Activated T-cell treated with anti-CD3 and anti-CD28 coated beads, Interleukin-2, amount 50 U/mL, for 72 hours (primary cell): ENCODE measurements around the gene LRRN2. TPM values are rescaled to one million over a fixed set of nuclear protein-coding genes. Genes with fewer than 3 reads are reported as not detected.
"Not testable (repeated sequence)": the region's sequence is repeated elsewhere in the genome, so short reads cannot be mapped to it uniquely, and the experiment has no call there.

Experiments
- ATAC-seq, 2 donors: fragments of 150-1000 bp; cut with Tn5 transposase; replicated peaks in 1 of 2; 2 replicates each; pipeline ENCODE4 v1.10.0; 2021; ENCODE audit warnings: moderate library complexity in 2 of 2, mild to moderate bottlenecking in 1 of 2
- DNase-seq, 2 donors: peaks; one replicate each; pipeline ENCODE4 v3.0.0; 2021 to 2022; ENCODE audit warnings: mixed read lengths in 1 of 2
- H3K27ac Mint-ChIP-seq: one replicate; pipeline ENCODE4 v1.8.0; 2022; ENCODE audit warnings: mild to moderate bottlenecking, moderate library complexity, mixed read lengths
- H3K27me3 Mint-ChIP-seq: one replicate; pipeline ENCODE4 v1.8.0; 2022; ENCODE audit warnings: low read depth, mixed read lengths
- H3K36me3 Mint-ChIP-seq, 2 donors: one replicate each; pipeline ENCODE4 v1.8.0; 2022; ENCODE audit warnings: mixed read lengths in 2 of 2, mild to moderate bottlenecking in 1 of 2; ENCODE audit not compliant: insufficient read depth in 2 of 2
- H3K4me1 Mint-ChIP-seq: one replicate; pipeline ENCODE4 v1.8.0; 2022; ENCODE audit warnings: low read depth, mixed read lengths
- H3K4me3 Mint-ChIP-seq, 2 donors: one replicate each; pipeline ENCODE4 v1.8.0; 2022; ENCODE audit warnings: mild to moderate bottlenecking in 2 of 2, mixed read lengths in 2 of 2, moderate library complexity in 2 of 2
- H3K9me3 Mint-ChIP-seq, 2 donors: one replicate each; pipeline ENCODE4 v1.8.0; 2022; ENCODE audit warnings: mixed read lengths in 2 of 2
- total RNA-seq, 2 donors: library from RNA; stranded (reverse); gene quantifications; one replicate each; pipeline ENCODE4 v1.2.3, GENCODE V29; 2022

Gene LRRN2
- not detected for total RNA-seq

GRCh38 chr1:204685236-204686006, at the start of gene LRRN2:
TSS of gene LRRN2 (minus strand) at chr1:204685738. CDS start at chr1:204619992, 65,746 bp downstream.
- Mint-ChIP-seq H3K9me3 (no peaks in the 10 kb centered on the region), H3K27me3 (peaks cover 54% of the 10 kb centered on the region), H3K36me3 (no peaks in the 10 kb centered on the region), H3K27ac (no peak within 1 kb of the TSS), H3K4me3 (peak within 1 kb of the TSS; percentile 69 to 87), H3K4me1 (peaks cover 12% of the 10 kb centered on the region)
- no peak for DNase-seq
- peak; percentile 43 to 52 for ATAC-seq

GRCh38 chr1:204735042-204735441, 49.5 kb upstream of the LRRN2 start:
- DNase-seq = no peak
- no peaks in the 10 kb centered on the region for H3K4me1 Mint-ChIP-seq
- H3K27me3 Mint-ChIP-seq = peaks cover 18% of the 10 kb centered on the region
- H3K9me3 Mint-ChIP-seq = peaks cover 4% of the 10 kb centered on the region in 2 donors
- H3K36me3 Mint-ChIP-seq = peaks cover 0 to 2% of the 10 kb centered on the region in 2 donors
- H3K4me3 Mint-ChIP-seq = no peak overlapping the region
- no peak for ATAC-seq
- no peak overlapping the region for H3K27ac Mint-ChIP-seq

GRCh38 chr1:204733869-204734596, 48.5 kb upstream of the LRRN2 start:
- peaks cover 18% of the 10 kb centered on the region for H3K27me3 Mint-ChIP-seq
- no peak overlapping the region for H3K4me3 Mint-ChIP-seq
- DNase-seq = no peak
- H3K27ac Mint-ChIP-seq = no peak overlapping the region
- no peaks in the 10 kb centered on the region for H3K4me1 Mint-ChIP-seq
- peaks cover 0 to 2% of the 10 kb centered on the region in 2 donors for H3K36me3 Mint-ChIP-seq
- no peak for ATAC-seq
- peaks cover 4% of the 10 kb centered on the region in 2 donors for H3K9me3 Mint-ChIP-seq

- no peak overlapping the region for H3K27ac Mint-ChIP-seq
- ATAC-seq = no peak
Measured at GRCh38 chr1:204733289-204733688, 47.8 kb upstream of the LRRN2 start.

GRCh38 chr1:204731985-204732575, 46.5 kb upstream of the LRRN2 start:
- Mint-ChIP-seq H3K27me3 (peaks cover 18% of the 10 kb centered on the region), H3K4me3 (no peak overlapping the region), H3K4me1 (no peaks in the 10 kb centered on the region), H3K36me3 (no peaks in the 10 kb centered on the region), H3K9me3 (peaks cover 0 to 4% of the 10 kb centered on the region in 2 donors), H3K27ac (no peak overlapping the region)
- ATAC-seq (no peak), DNase-seq (no peak)

More at GRCh38 chr1:204733289-204733688, 47.8 kb upstream of the LRRN2 start:
- no peaks in the 10 kb centered on the region for H3K4me1 Mint-ChIP-seq
- H3K4me3 Mint-ChIP-seq = no peak overlapping the region
- no peak for DNase-seq
- peaks cover 2 to 4% of the 10 kb centered on the region in 2 donors for H3K9me3 Mint-ChIP-seq
- H3K36me3 Mint-ChIP-seq = peaks cover 0 to 2% of the 10 kb centered on the region in 2 donors
- peaks cover 18% of the 10 kb centered on the region for H3K27me3 Mint-ChIP-seq

- H3K4me3 Mint-ChIP-seq = no peak overlapping the region
- no peak for ATAC-seq
- no peak overlapping the region for H3K27ac Mint-ChIP-seq
- H3K27me3 Mint-ChIP-seq = peaks cover 16% of the 10 kb centered on the region
- no peaks in the 10 kb centered on the region for H3K36me3 Mint-ChIP-seq
- DNase-seq = no peak
- H3K9me3 Mint-ChIP-seq = no peaks in the 10 kb centered on the region
- peaks cover 2% of the 10 kb centered on the region for H3K4me1 Mint-ChIP-seq
Measured at GRCh38 chr1:204731509-204731908, 46.0 kb upstream of the LRRN2 start.

- Mint-ChIP-seq H3K4me3 (no peak overlapping the region), H3K36me3 (no peaks in the 10 kb centered on the region), H3K27me3 (peaks cover 15% of the 10 kb centered on the region), H3K4me1 (peaks cover 8% of the 10 kb centered on the region), H3K9me3 (no peaks in the 10 kb centered on the region), H3K27ac (no peak overlapping the region)
- DNase-seq (no peak), ATAC-seq (no peak)
Measured at GRCh38 chr1:204730826-204731459, 45.4 kb upstream of the LRRN2 start.

- Mint-ChIP-seq H3K36me3 (no peaks in the 10 kb centered on the region), H3K27me3 (peaks cover 17% of the 10 kb centered on the region), H3K4me1 (peaks cover 13% of the 10 kb centered on the region), H3K9me3 (no peaks in the 10 kb centered on the region), H3K4me3 (no peak overlapping the region), H3K27ac (no peak overlapping the region)
- no peak for DNase-seq
- no peak for ATAC-seq
Measured at GRCh38 chr1:204729516-204729915, 44.0 kb upstream of the LRRN2 start.

GRCh38 chr1:204728456-204728855, 42.9 kb upstream of the LRRN2 start:
- H3K27me3 Mint-ChIP-seq = peaks cover 17% of the 10 kb centered on the region
- H3K4me1 Mint-ChIP-seq = peaks cover 14% of the 10 kb centered on the region
- no peak overlapping the region for H3K4me3 Mint-ChIP-seq
- H3K36me3 Mint-ChIP-seq = no peaks in the 10 kb centered on the region
- H3K27ac Mint-ChIP-seq = no peak overlapping the region
- no peak for ATAC-seq
- no peaks in the 10 kb centered on the region for H3K9me3 Mint-ChIP-seq
- DNase-seq = no peak

GRCh38 chr1:204728045-204728444, 42.5 kb upstream of the LRRN2 start:
- no peak for DNase-seq
- Mint-ChIP-seq H3K27me3 (peaks cover 17% of the 10 kb centered on the region), H3K36me3 (no peaks in the 10 kb centered on the region), H3K4me1 (peaks cover 18% of the 10 kb centered on the region), H3K27ac (no peak overlapping the region), H3K4me3 (no peak overlapping the region), H3K9me3 (no peaks in the 10 kb centered on the region)
- no peak for ATAC-seq

- not testable (repeated sequence) for DNase-seq, H3K36me3 Mint-ChIP-seq, H3K27ac Mint-ChIP-seq, H3K4me3 Mint-ChIP-seq, ATAC-seq, H3K9me3 Mint-ChIP-seq
- H3K27me3 Mint-ChIP-seq = peaks cover 17% of the 10 kb centered on the region
- H3K4me1 Mint-ChIP-seq = peaks cover 21% of the 10 kb centered on the region
Measured at GRCh38 chr1:204727438-204727837, 41.9 kb upstream of the LRRN2 start.

- peaks cover 21% of the 10 kb centered on the region for H3K4me1 Mint-ChIP-seq
- ATAC-seq (peak; percentile 61 to 74), DNase-seq (no peak)
- H3K9me3 Mint-ChIP-seq = no peaks in the 10 kb centered on the region
- peak overlapping the region in 1 of 2 donors; percentile 7 for H3K4me3 Mint-ChIP-seq
- H3K36me3 Mint-ChIP-seq = no peaks in the 10 kb centered on the region
- H3K27ac Mint-ChIP-seq = no peak overlapping the region
- H3K27me3 Mint-ChIP-seq = peaks cover 17% of the 10 kb centered on the region
Measured at GRCh38 chr1:204726478-204726877, 40.9 kb upstream of the LRRN2 start.
